NB4 (cell line): ENCODE results near the gene SSH2.

Source experiments
- POLR2A ChIP-seq: IDR thresholded peaks from 2 replicates; pipeline ENCODE4 v1.6.1; 2011; ENCODE audit warnings: mild to moderate bottlenecking; ENCODE audit not compliant: insufficient read length; ENCODE audit errors: extremely low read depth
- TF ChIP-seq, protein P1 (sequence below): IDR thresholded peaks from one replicate; pipeline ENCODE4 v1.5.1; 2012; ENCODE audit warnings: low read depth, low read length

DNA sequence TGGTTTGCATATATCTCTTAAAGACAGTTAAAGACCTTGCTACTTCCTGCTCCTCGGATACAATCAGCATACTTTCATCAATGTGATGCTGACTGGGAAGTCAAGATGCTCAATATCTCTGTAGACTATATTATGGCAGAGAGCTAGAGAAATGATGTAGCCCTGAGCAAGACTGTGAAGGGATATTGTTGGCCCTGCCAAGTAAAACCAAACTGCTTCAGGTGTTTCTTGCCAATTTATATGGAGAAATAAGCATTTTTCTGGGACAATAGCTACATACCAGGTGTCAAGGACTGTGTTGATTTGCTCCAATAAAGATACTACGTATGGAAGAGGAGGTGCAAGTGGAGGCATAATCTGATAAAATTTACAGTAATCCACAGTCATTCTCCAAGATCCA, 6.7 kb upstream of the SSH2 start:
- TF ChIP-seq, protein P1, sequence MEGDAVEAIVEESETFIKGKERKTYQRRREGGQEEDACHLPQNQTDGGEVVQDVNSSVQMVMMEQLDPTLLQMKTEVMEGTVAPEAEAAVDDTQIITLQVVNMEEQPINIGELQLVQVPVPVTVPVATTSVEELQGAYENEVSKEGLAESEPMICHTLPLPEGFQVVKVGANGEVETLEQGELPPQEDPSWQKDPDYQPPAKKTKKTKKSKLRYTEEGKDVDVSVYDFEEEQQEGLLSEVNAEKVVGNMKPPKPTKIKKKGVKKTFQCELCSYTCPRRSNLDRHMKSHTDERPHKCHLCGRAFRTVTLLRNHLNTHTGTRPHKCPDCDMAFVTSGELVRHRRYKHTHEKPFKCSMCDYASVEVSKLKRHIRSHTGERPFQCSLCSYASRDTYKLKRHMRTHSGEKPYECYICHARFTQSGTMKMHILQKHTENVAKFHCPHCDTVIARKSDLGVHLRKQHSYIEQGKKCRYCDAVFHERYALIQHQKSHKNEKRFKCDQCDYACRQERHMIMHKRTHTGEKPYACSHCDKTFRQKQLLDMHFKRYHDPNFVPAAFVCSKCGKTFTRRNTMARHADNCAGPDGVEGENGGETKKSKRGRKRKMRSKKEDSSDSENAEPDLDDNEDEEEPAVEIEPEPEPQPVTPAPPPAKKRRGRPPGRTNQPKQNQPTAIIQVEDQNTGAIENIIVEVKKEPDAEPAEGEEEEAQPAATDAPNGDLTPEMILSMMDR, result no peak
- no peak for TF ChIP-seq POLR2A
